HL-60 (cell line): ENCODE results near the gene GZMM.

ENCODE experiments used
- DNase-seq, 2 experiments: peaks; one replicate each; pipeline ENCODE4 v3.0.0-alpha.2; 2010 to 2020; ENCODE audit warnings: low read depth in 1 of 2, low spot score in 1 of 2
- H3K27ac ChIP-seq: fragments of 250-450 bp; sonication (Bioruptor Pico); replicated peaks from 2 replicates; pipeline ENCODE4 v1.5.1; 2020; ENCODE audit warnings: mild to moderate bottlenecking, moderate library complexity
- H3K27me3 ChIP-seq: fragments of 250-450 bp; sonication (Bioruptor Pico); 2 replicates; pipeline ENCODE4 v1.5.1; 2021; ENCODE audit warnings: mild to moderate bottlenecking, moderate library complexity; ENCODE audit not compliant: insufficient read depth, poor library complexity, severe bottlenecking
- H3K4me3 ChIP-seq: replicated peaks from 2 replicates; pipeline ENCODE4 v1.5.1; 2011; ENCODE audit warnings: mild to moderate bottlenecking, control low read depth, low read length; ENCODE audit not compliant: insufficient read depth
- GABPA ChIP-seq: IDR thresholded peaks from 2 replicates; pipeline ENCODE4 v1.6.1; 2012; ENCODE audit warnings: low read depth
- POLR2AphosphoS5 ChIP-seq: IDR thresholded peaks from 2 replicates; pipeline ENCODE4 v1.6.1; 2012; ENCODE audit warnings: low read depth
- SPI1 ChIP-seq: IDR thresholded peaks from 2 replicates; pipeline ENCODE4 v1.6.1; 2012; ENCODE audit warnings: low read depth, mild to moderate bottlenecking, borderline replicate concordance
- TF ChIP-seq, protein P1 (sequence below): IDR thresholded peaks from 2 replicates; pipeline ENCODE4 v1.6.1; 2012; ENCODE audit warnings: low read depth; ENCODE audit not compliant: insufficient replicate concordance
- TF ChIP-seq, protein P2 (sequence below): IDR thresholded peaks from one replicate; pipeline ENCODE4 v1.5.1; 2011; ENCODE audit warnings: low read length, control low read depth, inconsistent platforms; ENCODE audit not compliant: insufficient read depth

The GZMM gene

DNA sequence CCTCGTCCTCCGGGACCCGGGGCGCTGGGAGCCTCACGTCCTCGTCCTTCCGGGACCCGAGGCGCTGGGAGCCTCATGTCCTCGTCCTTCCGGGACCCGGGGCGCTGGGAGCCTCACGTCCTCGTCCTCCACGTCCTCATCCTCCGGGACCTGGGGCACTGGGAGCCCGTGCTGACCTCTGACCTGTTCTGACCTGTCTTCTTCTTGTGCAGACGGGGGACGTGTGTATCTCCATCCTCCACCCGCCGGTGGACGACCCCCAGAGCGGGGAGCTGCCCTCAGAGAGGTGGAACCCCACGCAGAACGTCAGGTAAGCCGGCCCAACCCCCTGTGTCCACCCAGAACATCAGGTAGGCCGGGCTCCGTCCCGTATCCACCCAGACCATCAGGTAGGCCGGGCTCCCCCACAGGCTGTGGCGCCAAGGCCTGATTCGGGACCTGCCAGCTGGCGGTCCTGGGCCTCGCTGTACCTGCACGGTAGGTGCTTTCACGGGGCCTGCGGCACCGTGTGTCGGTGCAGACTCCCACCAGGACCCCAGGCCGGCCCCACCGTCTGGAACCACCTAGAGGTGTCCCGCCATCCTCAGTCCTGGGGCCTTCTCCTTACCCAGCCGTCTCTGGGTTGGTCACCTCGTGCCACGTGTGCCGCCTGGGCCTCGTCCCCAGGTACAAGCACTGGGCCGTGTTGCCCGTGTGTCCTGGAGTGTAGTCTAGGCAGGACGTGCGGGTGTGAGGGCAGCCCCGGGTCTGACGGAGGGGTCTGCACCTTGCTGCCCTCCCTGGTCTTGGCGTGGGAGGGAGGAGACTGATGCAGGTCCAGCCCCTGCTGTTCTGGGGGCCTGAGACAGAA lies 7.6 kb upstream of the GZMM start:
- DNase-seq: no peak
- H3K4me3 ChIP-seq: no peak overlapping the region
- H3K27ac ChIP-seq: no peak overlapping the region
- no peaks in the 10 kb centered on the region for H3K27me3 ChIP-seq
- TF ChIP-seq, protein P1, sequence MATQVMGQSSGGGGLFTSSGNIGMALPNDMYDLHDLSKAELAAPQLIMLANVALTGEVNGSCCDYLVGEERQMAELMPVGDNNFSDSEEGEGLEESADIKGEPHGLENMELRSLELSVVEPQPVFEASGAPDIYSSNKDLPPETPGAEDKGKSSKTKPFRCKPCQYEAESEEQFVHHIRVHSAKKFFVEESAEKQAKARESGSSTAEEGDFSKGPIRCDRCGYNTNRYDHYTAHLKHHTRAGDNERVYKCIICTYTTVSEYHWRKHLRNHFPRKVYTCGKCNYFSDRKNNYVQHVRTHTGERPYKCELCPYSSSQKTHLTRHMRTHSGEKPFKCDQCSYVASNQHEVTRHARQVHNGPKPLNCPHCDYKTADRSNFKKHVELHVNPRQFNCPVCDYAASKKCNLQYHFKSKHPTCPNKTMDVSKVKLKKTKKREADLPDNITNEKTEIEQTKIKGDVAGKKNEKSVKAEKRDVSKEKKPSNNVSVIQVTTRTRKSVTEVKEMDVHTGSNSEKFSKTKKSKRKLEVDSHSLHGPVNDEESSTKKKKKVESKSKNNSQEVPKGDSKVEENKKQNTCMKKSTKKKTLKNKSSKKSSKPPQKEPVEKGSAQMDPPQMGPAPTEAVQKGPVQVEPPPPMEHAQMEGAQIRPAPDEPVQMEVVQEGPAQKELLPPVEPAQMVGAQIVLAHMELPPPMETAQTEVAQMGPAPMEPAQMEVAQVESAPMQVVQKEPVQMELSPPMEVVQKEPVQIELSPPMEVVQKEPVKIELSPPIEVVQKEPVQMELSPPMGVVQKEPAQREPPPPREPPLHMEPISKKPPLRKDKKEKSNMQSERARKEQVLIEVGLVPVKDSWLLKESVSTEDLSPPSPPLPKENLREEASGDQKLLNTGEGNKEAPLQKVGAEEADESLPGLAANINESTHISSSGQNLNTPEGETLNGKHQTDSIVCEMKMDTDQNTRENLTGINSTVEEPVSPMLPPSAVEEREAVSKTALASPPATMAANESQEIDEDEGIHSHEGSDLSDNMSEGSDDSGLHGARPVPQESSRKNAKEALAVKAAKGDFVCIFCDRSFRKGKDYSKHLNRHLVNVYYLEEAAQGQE: no peak
- TF ChIP-seq GABPA (no peak), POLR2AphosphoS5 (no peak), SPI1 (no peak)
- TF ChIP-seq, protein P2, sequence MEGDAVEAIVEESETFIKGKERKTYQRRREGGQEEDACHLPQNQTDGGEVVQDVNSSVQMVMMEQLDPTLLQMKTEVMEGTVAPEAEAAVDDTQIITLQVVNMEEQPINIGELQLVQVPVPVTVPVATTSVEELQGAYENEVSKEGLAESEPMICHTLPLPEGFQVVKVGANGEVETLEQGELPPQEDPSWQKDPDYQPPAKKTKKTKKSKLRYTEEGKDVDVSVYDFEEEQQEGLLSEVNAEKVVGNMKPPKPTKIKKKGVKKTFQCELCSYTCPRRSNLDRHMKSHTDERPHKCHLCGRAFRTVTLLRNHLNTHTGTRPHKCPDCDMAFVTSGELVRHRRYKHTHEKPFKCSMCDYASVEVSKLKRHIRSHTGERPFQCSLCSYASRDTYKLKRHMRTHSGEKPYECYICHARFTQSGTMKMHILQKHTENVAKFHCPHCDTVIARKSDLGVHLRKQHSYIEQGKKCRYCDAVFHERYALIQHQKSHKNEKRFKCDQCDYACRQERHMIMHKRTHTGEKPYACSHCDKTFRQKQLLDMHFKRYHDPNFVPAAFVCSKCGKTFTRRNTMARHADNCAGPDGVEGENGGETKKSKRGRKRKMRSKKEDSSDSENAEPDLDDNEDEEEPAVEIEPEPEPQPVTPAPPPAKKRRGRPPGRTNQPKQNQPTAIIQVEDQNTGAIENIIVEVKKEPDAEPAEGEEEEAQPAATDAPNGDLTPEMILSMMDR: no peak

DNA sequence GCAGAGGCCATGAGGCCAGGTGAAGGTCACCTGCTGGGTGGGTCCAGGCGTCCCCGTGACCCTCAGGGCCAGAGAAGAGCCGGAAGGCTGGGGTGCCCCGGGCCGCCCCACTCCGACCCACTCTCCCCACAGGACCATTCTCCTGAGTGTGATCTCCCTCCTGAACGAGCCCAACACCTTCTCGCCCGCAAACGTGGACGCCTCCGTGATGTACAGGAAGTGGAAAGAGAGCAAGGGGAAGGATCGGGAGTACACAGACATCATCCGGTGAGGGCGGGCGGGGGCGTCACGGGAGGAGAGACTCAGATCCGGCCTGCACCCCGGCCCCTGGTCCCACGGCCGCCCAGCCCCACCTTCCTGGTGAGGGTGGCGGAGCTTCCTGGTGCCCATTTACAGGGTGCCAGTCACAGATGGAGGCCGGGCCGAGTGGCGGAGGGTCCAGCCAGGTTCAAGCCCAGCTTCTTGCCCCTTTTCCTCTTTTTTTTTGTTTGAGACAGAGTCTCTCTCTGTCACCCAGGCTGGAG lies 6.9 kb upstream of the GZMM start:
- no peak overlapping the region for H3K4me3 ChIP-seq
- TF ChIP-seq GABPA: no peak
- TF ChIP-seq SPI1: no peak
- TF ChIP-seq, protein P1: no peak
- no peak for TF ChIP-seq POLR2AphosphoS5
- TF ChIP-seq, protein P2: no peak
- H3K27ac ChIP-seq: no peak overlapping the region
- DNase-seq: no peak
- no peaks in the 10 kb centered on the region for H3K27me3 ChIP-seq

DNA sequence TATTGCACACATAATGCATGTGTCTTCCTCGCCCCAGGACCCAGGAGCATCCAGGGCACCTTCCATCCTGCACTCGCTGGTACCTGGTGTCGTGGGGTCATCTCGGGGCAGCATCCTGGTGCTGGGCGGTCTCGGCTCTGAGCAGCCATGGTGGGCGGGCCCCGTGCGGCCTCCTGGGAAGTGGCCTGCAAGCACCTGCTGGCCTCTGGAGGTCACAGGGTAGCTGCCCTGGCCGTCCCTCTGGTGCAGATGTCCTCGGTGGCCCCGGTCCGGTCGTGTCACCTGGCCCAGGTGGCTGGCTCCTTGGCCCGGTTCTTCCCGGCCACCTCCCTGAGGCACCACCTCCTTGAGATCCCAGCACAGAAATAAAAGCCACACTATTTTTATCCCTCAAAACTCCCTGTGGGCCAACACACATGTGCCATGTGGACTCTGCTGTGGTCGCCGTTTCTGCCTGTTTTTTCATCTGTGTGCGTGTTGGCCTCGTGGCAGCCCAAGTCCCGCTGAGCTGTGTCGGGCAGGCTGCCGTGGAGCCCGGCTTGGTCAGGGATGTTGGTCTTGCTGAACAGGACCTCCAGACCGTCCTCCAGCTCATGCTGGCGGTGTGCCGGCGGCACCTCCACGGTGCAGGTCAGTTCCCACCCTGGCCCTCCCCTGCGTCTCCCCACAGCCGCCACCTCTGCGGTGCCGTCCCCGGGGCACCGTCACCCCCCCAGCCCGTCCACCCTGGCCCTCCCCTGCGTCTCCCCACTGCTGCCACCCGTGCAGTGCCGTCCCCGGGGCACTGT lies 5.0 kb upstream of the GZMM start:
- TF ChIP-seq, protein P1: no peak
- TF ChIP-seq SPI1: no peak
- TF ChIP-seq, protein P2: no peak

More for the DNA sequence above, 5.0 kb upstream of the GZMM start:
- H3K27ac ChIP-seq: no peak overlapping the region
- no peak overlapping the region for H3K4me3 ChIP-seq
- H3K27me3 ChIP-seq: no peaks in the 10 kb centered on the region
- no peak for DNase-seq
